HG02981 (cell line): ENCODE data around the gene TTC13.

Source experiments
- ATAC-seq: cut with Tn5 transposase; IDR thresholded peaks from one replicate; pipeline ENCODE4 v1.9.1; 2021; ENCODE audit warnings: mild to moderate bottlenecking, moderate library complexity; ENCODE audit not compliant: unreplicated experiment

Gene TTC13

GRCh38 chr1:230858236-230858820 is 120.3 kb downstream of the TTC13 start:
- ATAC-seq: no peak

GRCh38 chr1:230857822-230858221 is 120.8 kb downstream of the TTC13 start:
- ATAC-seq: no peak

GRCh38 chr1:230857077-230857476 is 121.6 kb downstream of the TTC13 start:
- no peak for ATAC-seq
